Peyer's patch (tissue), 4 donors: Measurements from ENCODE around the gene ZNF418. TPM values are rescaled to one million over a fixed set of nuclear protein-coding genes. Genes with fewer than 3 reads are reported as not detected.

Experiments used
- DNase-seq, 3 donors: peaks; one replicate each; pipeline ENCODE4 v3.0.0-alpha.2; 2017 to 2019
- H3K27ac ChIP-seq, 4 donors: fragments of 200-600 bp; sonication (generic); one replicate each; pipeline ENCODE4 v1.5.1; 2016 to 2019
- H3K27me3 ChIP-seq, 2 donors: fragments of 200-600 bp; sonication (generic); one replicate each; pipeline ENCODE4 v1.5.1; 2019
- H3K36me3 ChIP-seq, 3 donors: fragments of 200-600 bp; sonication (generic); one replicate each; pipeline ENCODE4 v1.5.1; 2016 to 2019
- H3K4me1 ChIP-seq, 4 donors: fragments of 200-600 bp; sonication (generic); one replicate each; pipeline ENCODE4 v1.5.1; 2016 to 2019
- H3K4me3 ChIP-seq, 4 donors: fragments of 200-600 bp; sonication (generic); 1 replicate in 3 of 4; 2 replicates in 1 of 4; pipeline ENCODE4 v1.5.1; 2016 to 2019; ENCODE audit warnings: mild to moderate bottlenecking in 1 of 4
- H3K9me3 ChIP-seq, 4 donors: fragments of 200-600 bp; sonication (generic); one replicate each; pipeline ENCODE4 v1.5.1; 2016 to 2019; ENCODE audit warnings: mild to moderate bottlenecking in 1 of 4
- CTCF ChIP-seq, 6 experiments: fragments of 450-650 bp in 4 of 6; fragments of 200-600 bp in 2 of 6; sonication (generic) in 1 of 6; IDR thresholded peaks; one replicate each; pipeline ENCODE4 v1.5.1; 2017 to 2019; ENCODE audit warnings: antibody characterized with exemption in 6 of 6, mild to moderate bottlenecking in 3 of 6, moderate library complexity in 1 of 6
- POLR2A ChIP-seq, 2 donors: fragments of 450-650 bp; IDR thresholded peaks; one replicate each; pipeline ENCODE4 v1.5.1; 2017; ENCODE audit warnings: antibody characterized with exemption in 2 of 2, mild to moderate bottlenecking in 2 of 2, moderate library complexity in 2 of 2
- total RNA-seq, 4 donors: library from RNA; depleted of rRNA; stranded (reverse); fragments of >200 nt; gene quantifications; one replicate each; pipeline ENCODE4 v1.1.0, GENCODE V29; 2016

Gene ZNF418
- total RNA-seq, 4 donors from 2014 or later: 0.88 to 16.5 (median 2.4) TPM

GRCh38 chr19:57872450-57872849, 62.8 kb downstream of the ZNF418 start:
- Histone ChIP-seq H3K27me3 (no peaks in the 10 kb centered on the region), H3K9me3 (peaks cover 0 to 87% (median 17%) of the 10 kb centered on the region in 4 donors), H3K27ac (no peak overlapping the region), H3K4me3 (no peak overlapping the region), H3K4me1 (no peaks in the 10 kb centered on the region), H3K36me3 (peaks cover 0 to 50% (median 0%) of the 10 kb centered on the region in 3 donors)
- TF ChIP-seq POLR2A (IDR thresholded peaks at IDR 0.05): no peak
- no peak for TF ChIP-seq CTCF (IDR thresholded peaks at IDR 0.05)
- no peak for DNase-seq

Other genes starting within 250 kb of the ZNF418 start
- gene ZNF154, start 226.2 kb downstream of the ZNF418 start, total RNA-seq: 1 to 10 TPM in 2 of 4 donors, under 1 TPM in 2; 0.57 to 5.0 (median 1.3) TPM
- 1 to 10 TPM; 2.6 to 5.0 (median 3.7) TPM for gene ZNF671, start 207.8 kb downstream of the ZNF418 start, total RNA-seq
- 10 to 100 TPM; 11.3 to 25.6 (median 15.8) TPM for gene ZNF776, start 188.6 kb downstream of the ZNF418 start, total RNA-seq
- 10 to 100 TPM; 14.2 to 39.6 (median 23.8) TPM for gene ZNF586, start 165.7 kb downstream of the ZNF418 start, total RNA-seq
- gene ZNF552, start 120.5 kb downstream of the ZNF418 start, total RNA-seq: 10 to 100 TPM in 3 of 4 donors, 1 to 10 TPM in 1; 7.4 to 49.2 (median 37.4) TPM
- gene ZNF587B, start 105.1 kb downstream of the ZNF418 start, total RNA-seq: 10 to 100 TPM; 19.3 to 32.4 (median 25.0) TPM
- gene ZNF587, start 85.5 kb downstream of the ZNF418 start, total RNA-seq: 10 to 100 TPM; 35.7 to 74.7 (median 62.8) TPM
- 10 to 100 TPM; 15.9 to 49.5 (median 30.8) TPM for gene ZNF814, start 46.4 kb downstream of the ZNF418 start, total RNA-seq
- 10 to 100 TPM; 13.5 to 54.5 (median 19.0) TPM for gene ZNF417, start 18.8 kb downstream of the ZNF418 start, total RNA-seq
- gene ZNF256, start 12.3 kb upstream of the ZNF418 start, total RNA-seq: 1 to 10 TPM; 2.7 to 6.2 (median 6.0) TPM
- gene C19orf18, start 39.1 kb upstream of the ZNF418 start, total RNA-seq: 1 to 10 TPM in 2 of 4 donors, not detected in 2; 3.1 to 4.0 TPM
- 10 to 100 TPM; 18.4 to 29.7 (median 20.3) TPM for gene ZNF606, start 67.4 kb upstream of the ZNF418 start, total RNA-seq
- not detected for gene ZSCAN1, start 98.6 kb upstream of the ZNF418 start, total RNA-seq
- 1 to 10 TPM; 1.2 to 6.6 (median 4.0) TPM for gene ZNF135, start 123.9 kb upstream of the ZNF418 start, total RNA-seq
- gene ZSCAN18, start 162.8 kb upstream of the ZNF418 start, total RNA-seq: 10 to 100 TPM; 20.8 to 75.1 (median 47.7) TPM
- gene ZNF329, start 215.4 kb upstream of the ZNF418 start, total RNA-seq: 10 to 100 TPM in 1 of 4 donors, 1 to 10 TPM in 3; 3.4 to 11.6 (median 5.7) TPM
- gene ZNF274, start 247.7 kb upstream of the ZNF418 start, total RNA-seq: 10 to 100 TPM; 32.4 to 46.8 (median 39.7) TPM